Fibroblast of skin of right biceps (primary cell): ENCODE measurements around the gene SPATA2L.
"Not testable (repeated sequence)": the region's sequence is repeated elsewhere in the genome, so short reads cannot be mapped to it uniquely, and the experiment has no call there.

Source experiments
- DNase-seq: peaks from one replicate; pipeline ENCODE4 v3.0.0-alpha.2; 2013

Gene SPATA2L

DNA sequence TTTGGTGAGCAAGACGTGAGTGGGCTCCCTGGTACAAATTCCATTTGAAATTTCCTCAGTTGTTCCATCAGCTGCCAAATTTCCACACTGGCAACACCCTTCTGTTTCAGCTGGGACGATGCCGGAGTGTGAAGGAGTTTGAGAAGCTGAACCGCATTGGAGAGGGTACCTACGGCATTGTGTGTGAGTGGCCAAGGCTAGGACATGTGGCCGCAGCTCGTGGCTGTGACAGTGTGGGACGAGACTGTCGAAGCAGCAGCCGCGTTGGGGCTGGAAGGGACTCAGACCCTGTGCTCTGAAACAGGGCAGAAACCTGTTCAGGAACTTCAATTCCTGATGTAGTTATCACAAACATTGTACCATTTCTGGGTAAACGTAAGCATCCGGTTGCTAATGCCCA is 12.4 kb downstream of the SPATA2L start:
- DNase-seq, result no peak

DNA sequence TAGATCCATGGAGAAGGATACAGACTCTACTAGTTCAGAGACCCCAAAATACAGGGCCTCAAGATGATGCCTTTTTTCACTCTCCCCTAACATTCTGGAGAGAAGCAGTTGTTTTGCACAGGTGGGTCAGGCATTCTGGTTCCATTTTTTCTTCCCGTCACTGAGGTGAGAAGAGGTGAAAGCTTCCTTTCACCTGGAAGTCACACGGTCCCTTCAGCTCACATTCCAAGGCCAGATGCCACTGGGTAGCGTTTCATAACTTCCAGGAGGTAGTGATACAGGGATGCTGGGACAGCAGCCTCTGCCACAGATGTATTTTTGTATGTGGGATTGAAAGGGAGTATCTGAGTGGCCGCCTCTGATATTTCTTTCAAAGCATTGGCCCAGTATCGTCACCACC is 13.1 kb downstream of the SPATA2L start:
- no peak for DNase-seq

DNA sequence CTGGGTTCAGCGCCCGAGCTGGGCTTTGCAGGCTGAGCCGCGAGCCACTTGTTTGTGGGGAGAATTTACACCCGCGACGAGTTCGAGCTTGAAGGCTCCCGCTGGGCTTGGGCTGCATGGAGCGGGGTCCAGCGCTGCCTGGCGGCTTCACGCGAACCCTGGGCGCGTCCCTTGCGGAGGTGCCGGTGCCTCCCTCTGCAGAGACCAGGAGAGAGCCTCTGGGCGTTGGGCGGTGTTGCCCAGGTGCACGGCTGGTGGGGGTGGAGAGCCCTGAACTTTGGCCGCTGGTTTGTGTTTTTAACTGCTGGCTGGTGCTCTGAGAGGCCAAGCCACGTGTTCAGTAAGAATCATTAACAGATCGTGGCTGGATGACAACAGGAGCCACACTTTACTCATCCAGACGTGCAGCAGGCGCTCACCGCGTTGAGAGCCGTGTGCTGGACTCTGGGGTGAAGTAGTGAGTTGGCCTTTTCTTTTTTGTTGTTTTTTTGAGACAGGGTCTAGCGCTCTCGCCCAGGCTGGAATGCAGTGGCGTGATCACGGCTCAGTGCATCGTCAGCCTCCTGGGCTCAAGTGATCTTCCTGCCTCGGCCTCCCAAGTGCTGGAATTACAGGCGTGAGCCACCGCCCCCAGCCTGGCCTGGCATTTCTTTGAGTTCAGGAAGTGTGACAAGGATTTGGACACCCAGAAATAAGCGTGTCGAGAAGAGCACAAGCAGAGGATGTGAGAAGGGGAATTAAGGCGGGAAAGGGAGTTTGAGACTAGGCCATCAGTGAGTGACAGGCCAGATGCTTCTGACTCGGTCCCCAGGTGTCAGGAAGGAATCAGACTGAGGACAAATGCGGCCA is 14.2 kb downstream of the SPATA2L start:
- DNase-seq, result peak; percentile 50

DNA sequence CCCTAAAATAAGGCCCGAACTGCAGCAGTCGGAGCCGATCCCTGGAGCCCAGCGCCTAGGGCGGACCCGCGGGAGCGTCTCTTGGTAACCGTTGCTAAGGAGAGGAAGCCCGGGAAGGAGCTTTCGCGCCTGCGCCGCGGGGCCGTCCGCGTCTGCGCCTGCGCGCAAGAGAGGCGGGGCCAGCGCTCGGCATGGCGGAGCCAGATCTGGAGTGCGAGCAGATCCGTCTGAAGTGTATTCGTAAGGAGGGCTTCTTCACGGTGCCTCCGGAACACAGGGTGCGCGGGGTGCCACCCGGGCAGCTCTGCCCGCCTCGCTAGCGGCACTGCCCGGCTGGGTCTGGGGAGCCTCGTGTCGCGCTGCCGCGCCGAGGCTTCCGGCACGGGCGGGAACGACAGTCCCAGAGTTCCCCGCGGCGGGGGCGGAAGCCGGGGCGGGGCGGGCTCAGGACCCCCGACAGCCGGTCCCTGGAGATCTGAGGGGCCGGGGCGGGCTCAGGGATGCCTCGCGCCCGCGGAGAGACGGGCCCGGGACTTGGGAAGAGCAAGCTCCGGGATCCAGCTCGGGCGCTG is 14.9 kb downstream of the SPATA2L start, which contains the start of gene CDK10:
Gene CDK10, plus strand, starts transcription at position 170 of the 572 bp plus-strand sequence. Its CDS starts 22 bp downstream, at position 192.
- peak; percentile 85 for DNase-seq

DNA sequence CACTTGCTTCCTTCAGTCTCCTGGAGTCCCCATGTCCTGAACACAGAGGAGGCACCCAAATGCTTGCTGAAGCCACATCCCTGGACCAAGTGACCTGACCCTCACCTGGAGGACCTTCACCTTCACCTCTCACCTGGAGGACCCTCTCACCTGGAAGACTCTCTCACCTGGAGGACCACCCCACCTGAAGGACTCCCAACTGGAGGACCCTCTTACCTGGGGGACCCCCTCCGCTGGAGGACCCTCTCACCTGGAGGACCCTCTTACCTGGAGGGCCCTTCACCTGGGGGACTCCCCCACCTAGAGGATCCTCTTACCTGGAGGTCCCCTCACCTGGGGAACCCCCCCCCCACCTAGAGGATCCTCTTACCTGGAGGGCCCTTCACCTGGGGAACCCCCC is 15.6 kb downstream of the SPATA2L start:
- no peak for DNase-seq

DNA sequence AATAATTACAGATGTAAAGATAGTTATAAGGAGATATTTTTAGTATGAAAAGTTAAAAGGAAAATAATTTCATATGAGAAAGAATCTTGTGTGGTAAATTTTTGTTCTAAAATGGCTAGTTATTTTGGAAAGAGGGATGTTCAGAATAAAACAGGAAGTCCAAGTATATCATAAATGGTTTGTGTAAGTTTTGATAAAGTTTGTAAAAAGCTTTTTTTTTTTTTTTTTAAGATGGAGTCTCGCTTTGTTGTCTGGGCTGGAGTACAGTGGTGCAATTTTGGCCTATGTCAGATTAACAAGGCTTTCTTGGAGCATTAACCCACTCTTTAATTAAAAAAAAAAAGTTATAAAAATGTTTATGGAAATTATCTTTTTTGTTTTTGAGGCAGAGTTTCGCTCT is 23.2 kb downstream of the SPATA2L start:
- no peak for DNase-seq

DNA sequence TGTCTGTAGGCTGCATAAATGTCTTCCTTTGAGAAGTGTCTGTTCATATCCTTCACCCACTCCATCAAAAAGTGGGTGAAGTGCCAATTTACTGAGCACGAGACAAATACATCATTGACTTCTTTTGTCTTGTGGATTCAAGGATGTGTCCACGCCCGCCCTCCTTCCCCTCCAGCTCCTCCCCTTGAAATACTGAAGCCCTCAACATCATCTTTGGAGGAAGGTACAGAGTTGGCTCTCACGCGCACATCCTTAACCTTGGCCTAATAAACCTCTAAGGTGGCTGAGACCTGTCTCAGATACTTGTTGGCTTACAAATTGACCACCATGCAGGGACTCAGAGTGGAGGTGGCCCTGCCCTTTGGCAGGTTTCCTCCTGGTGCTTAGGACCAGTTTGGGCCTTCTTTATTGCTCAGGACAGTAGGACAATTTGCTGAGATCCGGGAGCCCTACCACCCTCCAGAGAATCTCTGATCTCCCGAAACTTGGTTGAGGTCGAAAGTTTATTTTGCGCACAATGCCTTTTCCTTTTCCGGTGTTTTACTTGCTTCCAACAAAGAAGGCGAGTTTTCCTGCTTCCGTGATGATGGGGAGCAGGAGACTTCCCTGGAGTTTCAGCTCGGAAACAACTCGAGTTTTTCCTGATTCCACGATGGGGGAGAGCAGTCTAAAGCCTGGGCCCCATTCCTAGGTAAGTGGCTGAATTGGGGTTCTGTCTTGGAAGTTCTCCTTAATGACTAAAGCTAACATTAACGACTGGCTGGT is 29.1 kb downstream of the SPATA2L start:
- no peak for DNase-seq

DNA sequence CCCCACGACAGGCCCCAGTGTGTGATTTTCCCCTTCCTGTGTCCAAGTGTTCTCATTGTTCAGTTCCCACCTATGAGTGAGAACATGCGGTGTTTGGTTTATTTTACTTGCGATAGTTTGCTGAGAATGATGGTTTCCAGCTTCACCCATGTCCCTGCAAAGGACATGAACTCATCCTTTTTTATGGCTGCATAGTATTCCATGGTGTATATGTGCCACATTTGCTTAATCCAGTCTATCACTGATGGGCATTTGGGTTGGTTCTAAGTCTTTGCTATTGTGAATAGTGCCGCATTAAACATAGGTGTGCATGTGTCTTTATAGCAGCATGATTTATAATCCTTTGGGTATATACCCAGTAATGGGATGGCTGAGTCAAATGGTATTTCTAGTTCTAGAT is 29.9 kb downstream of the SPATA2L start:
- DNase-seq, result not testable (repeated sequence)

DNA sequence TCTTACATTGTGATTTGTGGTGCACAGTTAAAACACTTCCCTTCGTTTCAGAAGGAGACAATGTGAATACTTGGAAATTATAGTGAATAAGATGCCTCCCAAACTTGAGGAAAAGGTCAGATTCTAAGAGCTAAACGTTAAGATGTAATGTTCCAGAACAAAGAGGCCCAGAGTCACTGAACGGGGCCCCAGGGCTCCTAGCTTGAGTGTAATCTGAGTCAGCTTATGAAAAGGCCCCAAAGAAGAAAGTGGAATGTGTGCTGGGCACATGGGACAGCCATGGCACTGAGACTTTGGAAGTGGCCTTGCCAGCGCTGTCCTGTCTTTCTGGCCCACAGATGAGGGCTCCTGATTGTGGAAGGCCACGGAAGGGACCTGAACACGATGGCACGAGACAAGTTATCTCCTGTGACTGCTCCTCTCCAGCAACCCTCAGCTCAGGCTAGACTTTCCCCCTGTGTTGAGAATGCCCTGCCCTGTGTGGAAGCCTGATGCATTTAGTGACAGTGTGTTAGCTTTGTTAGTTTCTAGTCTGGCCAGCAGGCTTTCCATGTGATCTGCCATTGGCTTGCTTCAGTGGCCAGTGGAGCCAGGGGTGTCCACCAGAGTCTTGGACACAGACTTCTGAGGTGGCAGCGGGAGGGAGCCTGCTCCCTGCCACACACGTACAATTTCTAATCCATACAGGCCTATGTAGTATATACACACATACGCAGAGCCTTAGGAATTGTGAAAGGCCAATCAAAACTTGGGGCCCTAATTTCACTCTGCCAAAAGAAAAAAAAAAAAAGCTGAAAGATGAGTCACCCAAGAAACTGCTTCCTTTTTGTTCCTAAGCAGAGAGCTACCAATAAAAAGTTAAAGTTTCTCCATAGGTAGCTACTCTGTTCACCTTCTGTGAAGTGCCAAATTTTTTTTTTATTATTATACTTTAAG is 30.7 kb downstream of the SPATA2L start:
- peak; percentile 17 for DNase-seq

DNA sequence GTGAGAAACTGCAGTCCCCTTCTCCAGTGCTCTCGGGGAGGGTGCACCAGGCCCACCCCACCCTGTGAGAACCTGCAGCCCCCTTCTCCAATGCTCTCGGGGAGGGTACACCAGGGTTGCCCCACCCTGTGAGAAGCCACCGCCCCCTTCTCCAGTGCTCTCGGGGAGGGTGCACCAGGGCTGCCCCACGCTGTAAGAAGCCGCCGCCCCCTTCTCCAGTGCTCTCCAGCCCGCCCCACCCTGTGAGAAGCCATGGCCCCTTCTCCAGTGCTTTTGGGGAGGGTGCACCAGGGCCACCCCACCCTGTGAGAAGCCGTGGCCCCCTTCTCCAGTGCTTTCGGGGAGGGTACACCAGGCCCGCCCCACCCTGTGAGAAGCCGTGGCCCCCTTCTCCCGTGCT is 31.8 kb downstream of the SPATA2L start:
- DNase-seq, result no peak

DNA sequence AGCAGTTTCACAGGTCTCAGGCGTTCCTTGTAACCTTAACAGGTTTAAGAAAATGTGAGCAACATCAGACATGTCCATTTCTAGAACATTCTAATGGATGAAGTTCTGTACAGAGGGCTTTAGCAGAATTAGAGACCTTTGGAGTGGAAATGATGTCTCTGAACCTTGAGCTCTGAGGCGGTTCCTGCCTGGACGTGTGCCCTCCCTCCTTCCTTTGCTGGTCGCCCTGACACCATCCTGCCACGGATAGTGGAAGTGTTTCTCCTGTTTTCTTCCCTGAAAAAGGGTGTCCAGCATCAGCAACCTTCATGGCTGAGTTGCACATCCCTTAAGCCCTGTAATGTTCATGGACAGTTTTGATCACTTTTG is 32.7 kb downstream of the SPATA2L start:
- no peak for DNase-seq

DNA sequence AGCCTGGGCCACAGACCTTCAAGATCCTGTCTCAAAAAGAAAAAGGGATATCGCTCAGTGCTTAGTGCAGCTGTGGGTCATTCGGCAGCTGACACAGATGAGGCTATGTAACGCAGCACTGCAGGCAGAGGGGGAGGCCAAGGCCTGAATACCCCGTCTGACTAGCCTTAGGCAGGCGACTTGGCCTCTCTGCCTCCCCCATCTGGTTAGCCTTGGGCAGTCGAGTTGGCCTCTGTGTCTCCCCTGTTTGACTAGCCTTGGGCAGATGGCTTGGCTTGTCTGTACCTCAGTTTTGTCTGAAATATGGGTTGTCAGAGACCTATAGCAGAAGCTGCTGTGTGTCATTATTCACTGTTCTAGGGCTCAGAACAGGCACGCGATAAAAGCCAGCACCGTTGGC is 33.9 kb downstream of the SPATA2L start:
- no peak for DNase-seq

DNA sequence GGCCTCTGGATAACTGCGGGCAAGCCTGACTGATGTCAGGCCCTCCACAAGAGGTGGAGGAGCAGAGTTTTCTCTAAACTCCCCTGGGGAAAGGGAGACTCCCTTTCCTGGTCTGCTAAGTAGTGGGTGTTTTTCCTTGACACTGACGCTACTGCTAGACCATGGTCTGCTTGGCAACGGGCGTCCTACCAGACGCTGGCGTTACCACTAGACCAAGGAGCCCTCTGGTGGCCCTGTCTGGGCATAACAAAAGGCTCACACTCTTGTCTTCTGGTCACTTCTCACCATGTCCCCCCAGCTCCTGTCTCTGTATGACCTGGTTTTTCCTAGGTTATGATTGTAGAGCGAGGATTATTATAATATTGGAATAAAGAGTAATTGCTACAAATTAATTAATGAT is 34.5 kb downstream of the SPATA2L start:
- peak; percentile 24 for DNase-seq

DNA sequence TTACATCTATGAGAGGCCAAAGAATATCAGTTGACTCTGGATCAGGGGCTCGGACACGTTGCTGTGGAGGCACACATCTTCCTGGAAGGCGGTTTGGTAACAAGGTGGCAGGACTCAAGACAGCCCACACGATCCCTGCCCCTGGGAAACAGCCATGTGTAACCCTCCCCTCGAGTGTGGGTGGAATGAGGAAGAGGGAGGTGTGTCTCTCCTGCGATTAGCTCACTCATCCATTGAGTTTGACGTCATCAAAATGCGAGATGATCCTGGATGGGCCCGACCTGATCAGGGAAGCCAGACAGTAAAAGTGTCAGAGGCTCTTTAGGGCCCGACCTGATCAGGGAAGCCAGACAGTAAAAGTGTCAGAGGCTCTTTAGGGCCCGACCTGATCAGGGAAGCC is 37.3 kb downstream of the SPATA2L start:
- not testable (repeated sequence) for DNase-seq

DNA sequence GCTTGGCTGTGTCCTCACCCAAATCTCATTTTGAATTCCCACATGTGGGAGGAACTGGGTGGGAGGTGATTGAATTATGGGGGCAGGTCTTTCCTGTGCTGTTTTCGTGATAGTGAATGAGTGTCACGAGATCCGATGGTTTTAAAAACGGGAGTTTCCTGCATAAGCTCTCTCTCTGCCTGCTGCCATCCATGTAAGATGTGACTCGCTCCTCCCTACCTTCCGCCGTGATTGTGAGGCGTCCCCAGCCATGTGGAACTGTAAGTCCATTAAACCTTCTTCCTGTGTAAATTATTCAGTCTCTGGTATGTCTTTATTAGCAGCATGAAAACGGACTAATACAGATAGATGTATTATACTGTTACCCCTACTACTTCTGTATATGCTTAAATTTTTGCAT is 40.3 kb downstream of the SPATA2L start:
- DNase-seq, result no peak

DNA sequence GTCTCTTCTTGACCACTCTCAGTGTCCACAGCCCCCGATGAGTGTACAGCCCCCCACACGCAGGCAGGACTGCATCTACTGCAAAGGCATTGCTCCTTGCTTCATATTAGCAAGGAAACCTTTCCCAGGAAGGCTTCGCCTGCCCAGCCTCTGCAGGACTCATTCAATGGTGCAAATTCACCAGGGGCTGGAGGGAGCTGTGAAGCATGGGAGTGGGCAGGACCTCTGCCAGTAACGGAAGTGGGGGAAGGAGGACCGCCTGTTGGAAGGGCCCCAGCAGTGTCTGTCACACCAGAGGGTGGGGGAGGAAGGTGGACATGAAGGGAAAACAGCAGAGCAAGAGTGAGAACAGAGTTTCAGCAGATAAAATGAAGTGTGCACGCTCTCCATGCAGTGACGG is 41.4 kb downstream of the SPATA2L start:
- DNase-seq, result no peak

DNA sequence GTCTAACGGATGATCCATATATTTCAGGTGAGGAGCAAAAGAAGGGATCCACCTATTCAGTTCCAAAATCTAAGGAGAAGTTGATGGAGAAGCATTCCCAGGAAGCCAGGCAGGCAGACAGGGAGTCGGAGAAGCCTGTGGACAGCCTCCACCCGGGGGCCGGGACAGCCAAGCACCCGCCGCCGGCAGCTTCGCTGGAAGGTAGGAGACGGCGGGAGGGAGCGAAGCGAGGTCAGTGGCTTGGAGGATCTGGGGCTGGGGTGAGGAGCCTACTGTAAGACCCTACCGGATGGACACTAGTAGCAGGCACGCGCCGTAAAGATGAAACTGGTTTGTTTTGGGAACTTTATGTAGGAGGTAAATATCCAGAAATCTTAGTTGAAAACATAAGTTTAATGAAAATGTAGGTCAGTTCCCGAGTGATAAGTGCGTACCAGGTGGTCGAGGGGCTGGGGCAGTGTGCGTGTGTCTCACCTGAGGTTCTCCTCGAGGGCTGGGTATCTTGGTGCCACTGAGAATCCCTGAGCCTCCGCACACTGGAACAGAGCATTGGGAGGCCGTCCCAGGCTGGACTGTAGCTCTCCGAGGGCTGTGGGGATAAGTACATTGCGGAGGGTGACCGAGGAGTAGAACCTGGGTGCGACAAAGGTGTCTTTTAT is 43.2 kb downstream of the SPATA2L start:
- no peak for DNase-seq

DNA sequence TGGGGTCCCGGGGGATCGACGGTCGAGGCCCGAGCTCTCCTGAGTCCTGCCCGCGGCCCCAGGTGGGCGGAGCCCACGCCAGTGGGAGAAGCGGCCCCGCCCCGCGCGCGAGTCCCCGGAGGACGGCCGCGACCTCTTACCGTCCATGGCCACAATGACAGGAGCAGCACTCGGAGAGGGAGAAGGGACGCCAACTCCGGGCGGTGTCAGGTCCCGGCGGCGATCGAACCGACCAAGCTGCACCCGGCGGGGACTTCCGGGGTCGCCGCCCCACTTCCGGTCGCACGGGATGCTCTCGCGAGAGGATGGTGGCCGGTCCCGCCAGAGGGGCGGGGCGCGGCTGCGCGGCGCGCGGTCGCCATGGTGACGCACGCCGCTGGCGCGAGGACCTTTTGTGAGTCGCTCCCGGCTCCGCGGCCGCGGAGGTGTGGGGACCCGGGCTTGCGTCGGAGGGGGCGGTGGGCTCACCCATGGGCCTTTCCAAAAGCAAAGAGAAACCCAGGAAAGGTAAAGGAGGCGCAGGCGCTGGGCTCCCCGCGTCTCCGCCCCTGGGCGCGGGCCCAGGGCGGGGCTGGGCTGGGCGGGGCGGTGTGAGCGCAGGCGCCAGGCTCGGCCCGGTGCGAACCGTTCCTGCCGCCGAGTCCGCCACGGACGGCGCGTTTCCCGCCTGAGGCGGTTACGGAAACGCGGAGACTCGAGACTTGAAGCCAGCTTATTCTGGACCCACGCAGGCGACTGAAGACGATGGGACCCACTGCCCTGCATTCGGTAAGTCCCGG is 43.9 kb downstream of the SPATA2L start, which contains the start of the genes CHMP1A and SPATA33:
Gene CHMP1A, minus strand, starts transcription at position 267 of the 779 bp plus-strand sequence. Its CDS starts 120 bp downstream, at position 147.
Gene SPATA33, plus strand, starts transcription at position 395 of the 779 bp plus-strand sequence. Its CDS starts 76 bp downstream, at position 471.
- DNase-seq, result peak; percentile 85

DNA sequence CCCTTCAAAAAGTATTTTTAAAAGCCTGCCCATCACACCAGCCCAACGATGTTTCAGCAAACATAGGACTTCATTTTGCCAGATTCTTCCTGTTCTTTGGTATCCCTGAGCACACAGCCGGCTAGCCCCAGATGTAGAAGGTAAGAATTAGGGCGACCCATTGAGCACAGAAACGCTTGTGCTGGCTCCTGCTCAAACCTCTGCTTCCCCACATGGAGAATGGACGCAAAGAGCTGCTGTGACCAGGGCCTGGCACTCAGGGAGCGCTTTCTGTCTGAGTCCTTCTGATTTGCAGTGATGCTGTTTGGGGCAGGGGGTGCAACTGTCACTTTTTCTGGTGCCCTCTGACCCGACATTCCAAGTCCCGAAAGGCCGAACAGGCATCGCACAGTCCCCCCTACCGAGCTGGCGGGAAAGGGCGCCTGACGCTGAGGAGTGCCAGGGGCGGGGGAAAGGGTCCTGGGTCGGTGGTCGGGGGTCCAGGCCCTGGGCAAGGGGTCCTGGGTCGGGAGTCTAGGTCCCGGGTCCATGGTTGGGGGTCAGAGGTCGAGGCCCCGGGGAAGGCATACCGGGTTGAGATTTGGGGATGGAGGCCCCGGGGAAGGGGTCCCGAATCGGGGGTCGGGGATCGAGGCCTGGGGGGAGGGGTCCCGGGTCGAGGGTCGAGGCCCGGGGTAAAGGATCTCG is 44.9 kb downstream of the SPATA2L start:
- no peak for DNase-seq

DNA sequence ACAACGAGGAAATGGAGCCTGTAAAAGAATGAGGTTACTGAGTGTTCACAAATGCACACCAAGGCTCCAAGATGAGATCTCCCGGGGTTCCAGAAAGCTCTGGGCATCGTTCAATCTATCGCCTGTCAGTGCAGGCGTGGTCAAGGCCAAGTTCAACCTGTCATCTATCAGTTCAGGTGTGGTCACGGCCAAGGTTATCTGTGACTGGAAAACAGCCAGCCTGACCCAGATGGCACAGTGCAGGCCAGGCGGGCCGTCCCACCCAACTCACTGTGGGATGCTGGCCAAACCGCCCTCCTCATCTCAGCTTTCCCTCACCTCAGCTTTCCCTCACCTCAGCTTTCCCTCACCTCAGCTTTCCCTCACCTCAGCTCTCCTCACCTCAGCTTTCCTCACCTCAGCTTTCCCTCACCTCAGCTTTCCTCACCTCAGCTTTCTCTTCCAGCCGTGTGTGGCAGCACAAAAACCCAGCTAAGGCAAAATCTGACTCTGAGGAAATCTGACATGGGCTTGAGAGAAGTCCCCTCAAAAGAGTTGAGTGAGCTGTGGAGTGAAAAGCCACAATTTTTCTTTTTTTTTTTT is 46.4 kb downstream of the SPATA2L start:
- DNase-seq, result no peak
